Measurements from ENCODE around the gene AGAP3.

Gene AGAP3

DNA sequence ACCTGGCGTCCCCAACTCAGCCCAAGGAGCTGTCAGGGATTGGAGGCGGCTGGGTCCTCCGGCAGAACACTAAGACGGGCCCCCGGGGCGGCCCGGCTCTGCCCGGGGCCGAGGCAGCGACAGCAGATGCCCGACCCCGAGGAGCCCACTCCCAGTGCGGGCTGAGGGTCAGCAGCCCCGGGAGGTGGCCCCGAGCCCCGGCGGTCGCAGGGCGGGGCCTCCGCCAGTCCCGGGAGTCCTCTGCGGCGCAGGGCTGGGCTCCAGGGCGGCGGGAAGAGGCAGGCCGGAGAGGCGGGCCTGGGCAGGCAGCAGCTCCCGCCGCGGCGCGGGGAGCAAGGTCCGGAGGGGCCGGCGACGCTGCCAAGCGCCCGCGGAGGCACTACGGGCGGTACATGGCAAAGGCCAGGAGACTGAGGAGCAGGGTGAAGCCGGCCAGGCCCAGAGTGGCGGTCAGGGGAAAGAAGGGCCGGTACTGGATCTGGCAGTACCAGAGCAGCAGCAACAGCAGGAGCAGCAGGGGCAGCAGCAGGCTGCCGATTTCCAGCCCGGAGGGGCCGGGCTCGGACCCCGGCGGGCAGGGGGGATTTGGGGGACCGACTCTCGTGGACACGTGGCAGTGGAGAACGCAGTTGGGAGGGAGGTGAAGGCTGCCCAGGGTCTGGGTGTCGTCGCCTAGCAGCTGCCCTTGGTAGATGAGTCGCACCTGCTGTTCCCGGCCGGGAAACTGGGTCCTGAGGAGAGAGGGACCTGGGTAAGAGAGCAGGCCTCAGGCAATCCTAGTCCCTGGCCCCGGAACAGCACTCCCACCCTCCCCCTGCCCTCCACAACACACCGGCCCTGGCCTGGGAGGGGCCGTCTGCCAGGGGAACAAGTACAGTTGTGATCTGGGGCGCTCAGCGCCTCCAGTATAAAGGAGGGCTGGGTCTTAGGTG, 4.8 kb upstream of the AGAP3 start:
- Histone ChIP-seq H3K4me1 (peaks cover 65 to 76% (median 72%) of the 10 kb centered on the region in 10 experiments), H3K4me2 (peak overlapping the region; percentile 98 to 100 (median 99)), H3K36me3 (peaks cover 8 to 32% (median 19%) of the 10 kb centered on the region in 11 experiments; a peak in 18 of 22 replicates), H3K9me3 (replicated peaks in 1 of 11) (no peaks in the 10 kb centered on the region), H3K27me3 (peaks cover 0 to 26% (median 25%) of the 10 kb centered on the region in 11 experiments; a peak in 18 of 22 replicates), H4K20me1 (peaks cover 0 to 52% (median 36%) of the 10 kb centered on the region in 11 experiments; a peak in 20 of 22 replicates), H3K27ac (peak overlapping the region; percentile 82 to 98 (median 93)), H3K4me3 (peak overlapping the region; percentile 81 to 98 (median 86)), H3K9ac (peak overlapping the region; percentile 90 to 99 (median 97))
- TF ChIP-seq Cebpa-rat (IDR thresholded peaks at IDR 0.05) = no peak

- Histone ChIP-seq H3K9me3 (replicated peaks in 1 of 11) (no peaks in the 10 kb centered on the region), H3K4me2 (peak overlapping the region; percentile 98 to 100 (median 99)), H3K36me3 (peaks cover 0 to 22% (median 9%) of the 10 kb centered on the region in 11 experiments; a peak in 11 of 22 replicates), H3K9ac (peak overlapping the region; percentile 90 to 99 (median 97)), H3K4me3 (peak overlapping the region; percentile 81 to 98 (median 86)), H3K27ac (peak overlapping the region; percentile 25 to 98 (median 88)), H4K20me1 (peaks cover 4 to 49% (median 31%) of the 10 kb centered on the region in 11 experiments; a peak in 21 of 22 replicates), H3K27me3 (peaks cover 0 to 35% (median 32%) of the 10 kb centered on the region in 11 experiments; a peak in 18 of 22 replicates), H3K4me1 (peaks cover 66 to 78% (median 72%) of the 10 kb centered on the region in 10 experiments)
- TF ChIP-seq Cebpa-rat (IDR thresholded peaks at IDR 0.05) = no peak
Measured at GRCh38 chr7:151082141-151083070, 3.9 kb upstream of the AGAP3 start.

DNA sequence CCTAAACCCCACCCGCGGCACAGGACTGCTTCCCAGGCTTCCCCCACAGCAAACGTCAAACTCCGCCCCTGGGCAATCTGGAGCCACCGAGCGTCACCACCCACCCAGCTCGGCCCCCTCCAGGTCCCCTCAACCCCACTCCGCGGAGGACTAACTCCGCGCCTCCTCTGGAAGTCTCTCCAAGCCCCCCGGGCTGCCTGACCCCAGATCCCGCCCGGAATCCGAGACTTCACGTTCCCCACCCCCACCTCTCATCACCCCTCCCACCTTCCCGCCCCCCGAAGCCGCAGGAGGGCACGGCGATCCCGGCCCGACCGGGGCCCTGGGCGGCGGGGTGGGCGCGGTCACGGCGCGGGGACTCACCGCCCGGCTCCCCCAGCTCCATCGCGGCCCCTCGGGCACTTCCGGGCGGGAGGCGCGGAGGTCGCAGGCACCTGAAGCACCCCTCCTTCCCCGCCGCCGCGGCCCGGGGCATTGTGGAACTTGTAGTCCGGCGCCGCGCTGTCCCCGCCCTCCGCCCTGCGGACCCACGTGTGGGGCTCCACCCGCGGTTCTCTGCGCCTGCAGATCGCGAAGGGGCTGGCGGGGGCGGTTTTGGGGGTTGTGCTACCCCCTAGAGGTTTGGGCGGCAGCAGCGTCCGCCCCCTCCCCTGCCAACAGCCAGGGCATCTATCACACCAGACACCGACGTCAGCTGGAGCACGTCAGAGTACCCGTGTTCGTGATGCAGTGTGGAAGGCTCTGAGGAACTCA, 3.0 kb upstream of the AGAP3 start, which contains the start of gene TMUB1:
TMUB1 (minus strand) TSS at position 423 of the 753 bp plus-strand sequence. CDS start 930 bp downstream, outside the sequence.
- Histone ChIP-seq H3K9ac (peak within 1 kb of the TSS; percentile 90 to 99 (median 97)), H3K4me1 (peaks cover 58 to 78% (median 72%) of the 10 kb centered on the region in 10 experiments), H3K27ac (peak within 1 kb of the TSS; percentile 25 to 98 (median 84)), H4K20me1 (peaks cover 4 to 49% (median 27%) of the 10 kb centered on the region in 11 experiments; a peak in 18 of 22 replicates), H3K4me2 (peak within 1 kb of the TSS; percentile 98 to 100 (median 99)), H3K36me3 (peaks cover 0 to 18% (median 7%) of the 10 kb centered on the region in 11 experiments; a peak in 9 of 22 replicates), H3K27me3 (peaks cover 0 to 43% (median 41%) of the 10 kb centered on the region in 11 experiments; a peak in 18 of 22 replicates), H3K9me3 (replicated peaks in 1 of 11) (no peaks in the 10 kb centered on the region), H3K4me3 (peak within 1 kb of the TSS; percentile 81 to 98 (median 86))
- no peak for TF ChIP-seq Cebpa-rat (IDR thresholded peaks at IDR 0.05)

DNA sequence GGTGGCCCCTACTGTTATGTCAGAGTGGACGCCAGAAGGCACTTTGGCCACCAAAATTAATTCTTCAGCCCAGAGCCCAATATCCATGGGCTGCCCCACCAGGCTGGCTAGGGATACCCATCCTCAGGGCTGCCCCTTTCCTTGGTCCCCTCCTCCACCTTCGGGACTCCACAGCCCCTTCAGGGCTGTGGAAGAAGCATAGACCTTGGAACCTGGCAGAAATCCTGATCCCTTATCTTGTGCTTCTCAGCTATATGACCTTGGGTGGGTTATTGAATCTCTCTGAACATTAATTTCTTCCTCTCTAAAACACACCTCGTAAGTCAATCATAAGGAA, 2.5 kb upstream of the AGAP3 start:
- H3K4me1 ChIP-seq = peaks cover 53 to 78% (median 72%) of the 10 kb centered on the region in 10 experiments
- peaks cover 0 to 49% (median 46%) of the 10 kb centered on the region in 11 experiments; a peak in 18 of 22 replicates for H3K27me3 ChIP-seq
- H3K4me2 ChIP-seq = peak overlapping the region; percentile 91 to 100 (median 99)
- TF ChIP-seq Cebpa-rat (IDR thresholded peaks at IDR 0.05) = no peak
- H3K36me3 ChIP-seq = peaks cover 0 to 15% (median 7%) of the 10 kb centered on the region in 11 experiments; a peak in 9 of 22 replicates
- peak overlapping the region; percentile 90 to 99 (median 97); a peak in 19 of 22 replicates for H3K9ac ChIP-seq
- H3K4me3 ChIP-seq = peak overlapping the region; percentile 81 to 98 (median 86)
- peak overlapping the region in 2 of 11 experiments; percentile 65 to 88; a peak in 2 of 22 replicates for H3K27ac ChIP-seq
- no peaks in the 10 kb centered on the region for H3K9me3 ChIP-seq (replicated peaks in 1 of 11)
- H4K20me1 ChIP-seq = peaks cover 4 to 49% (median 24%) of the 10 kb centered on the region in 11 experiments; a peak in 18 of 22 replicates

- H3K36me3 ChIP-seq = peaks cover 0 to 9% (median 6%) of the 10 kb centered on the region in 11 experiments; a peak in 3 of 22 replicates
Measured at GRCh38 chr7:151085329-151085690, 965 bp upstream of the AGAP3 start.

DNA sequence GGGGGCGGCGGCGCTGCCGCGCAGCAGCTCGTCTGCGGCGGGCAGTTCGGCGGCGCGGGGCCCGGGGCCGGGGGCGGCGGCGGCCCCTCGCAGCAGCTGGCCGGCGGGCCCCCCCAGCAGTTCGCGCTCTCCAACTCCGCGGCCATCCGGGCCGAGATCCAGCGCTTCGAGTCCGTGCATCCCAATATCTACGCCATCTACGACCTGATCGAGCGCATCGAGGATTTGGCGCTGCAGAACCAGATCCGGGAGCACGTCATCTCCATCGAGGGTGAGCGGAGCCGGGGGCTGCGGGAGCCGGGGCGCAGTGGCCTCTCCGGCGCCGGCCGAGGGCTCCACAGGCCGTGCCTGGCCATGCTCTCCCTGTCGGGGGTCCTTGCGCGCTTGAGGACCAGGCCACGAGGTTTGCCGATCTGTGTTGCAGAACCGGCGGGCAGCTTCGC, 548 bp downstream of the AGAP3 start:
- H3K27ac ChIP-seq = peak overlapping the region; percentile 72 to 92 (median 78)

More at GRCh38 chr7:151085329-151085690, 965 bp upstream of the AGAP3 start:
- peaks cover 52 to 80% (median 74%) of the 10 kb centered on the region in 10 experiments for H3K4me1 ChIP-seq
- peaks cover 0 to 59% (median 48%) of the 10 kb centered on the region in 11 experiments; a peak in 18 of 22 replicates for H3K27me3 ChIP-seq
- no peak for TF ChIP-seq Cebpa-rat (IDR thresholded peaks at IDR 0.05)
- peak overlapping the region; percentile 59 to 87 (median 82); a peak in 17 of 22 replicates for H3K9ac ChIP-seq
- H3K27ac ChIP-seq = peak overlapping the region in 3 of 11 experiments; percentile 46 to 61 (median 49); a peak in 3 of 22 replicates
- peak overlapping the region; percentile 71 to 98 (median 76); a peak in 19 of 20 replicates for H3K4me3 ChIP-seq
- peaks cover 13 to 51% (median 28%) of the 10 kb centered on the region in 11 experiments; a peak in 17 of 22 replicates for H4K20me1 ChIP-seq
- H3K4me2 ChIP-seq = peak overlapping the region; percentile 90 to 100 (median 99)
- no peaks in the 10 kb centered on the region for H3K9me3 ChIP-seq (replicated peaks in 1 of 11)

More for the DNA sequence above, 548 bp downstream of the AGAP3 start:
- Histone ChIP-seq H3K27me3 (peaks cover 0 to 59% (median 48%) of the 10 kb centered on the region in 11 experiments; a peak in 18 of 22 replicates), H4K20me1 (peaks cover 28 to 58% (median 41%) of the 10 kb centered on the region in 11 experiments; a peak in 21 of 22 replicates), H3K4me3 (peak overlapping the region; percentile 71 to 98 (median 76)), H3K4me1 (peaks cover 58 to 82% (median 72%) of the 10 kb centered on the region in 10 experiments), H3K4me2 (peak overlapping the region; percentile 94 to 100 (median 99)), H3K36me3 (peaks cover 0 to 5% (median 0%) of the 10 kb centered on the region in 11 experiments; a peak in 10 of 22 replicates), H3K9me3 (replicated peaks in 1 of 11) (no peaks in the 10 kb centered on the region), H3K9ac (peak overlapping the region; percentile 78 to 91 (median 85))
- no peak for TF ChIP-seq Cebpa-rat (IDR thresholded peaks at IDR 0.05)

All from BLaER1 treated with 17β-estradiol and CSF1 and Interleukin-3, amounts not matched to agents 10 nM and 100 nM (cell line).